Measurements from ENCODE around the gene TMEM117. TPM values are rescaled to one million over a fixed set of nuclear protein-coding genes. Genes with fewer than 3 reads are reported as not detected.
A peak's percentile ranks its signal among the peaks of the same experiment; 100 is the strongest.

Gene TMEM117
- total RNA-seq, 1 donor from 2014 or later, result 9.9 TPM

GRCh38 chr12:44143175-44143574 lies 307.3 kb downstream of the TMEM117 start:
- Histone ChIP-seq H3K27me3 (ENCODE audit: control insufficient read depth in 3 of 3, insufficient read depth in 3 of 3, low read length in 3 of 3) (no peaks in the 10 kb centered on the region), H3K27ac (ENCODE audit: low read depth, low read length) (no peak overlapping the region), H3K9me3 (ENCODE audit: control insufficient read depth in 3 of 3, low read length in 3 of 3) (no peaks in the 10 kb centered on the region), H3K4me3 (ENCODE audit: low read length in 3 of 3) (no peak overlapping the region), H3K9ac (ENCODE audit: low read depth in 1 of 3, low read length in 3 of 3) (no peak overlapping the region), H3K36me3 (ENCODE audit: control insufficient read depth in 3 of 3, insufficient read depth in 3 of 3, low read length in 3 of 3) (no peaks in the 10 kb centered on the region), H3K4me1 (ENCODE audit: control insufficient read depth in 3 of 3, insufficient read depth in 3 of 3, low read length in 3 of 3) (no peaks in the 10 kb centered on the region)

- no peaks in the 10 kb centered on the region for H3K9me3 ChIP-seq (ENCODE audit: control insufficient read depth in 3 of 3, low read length in 3 of 3)
Observed at GRCh38 chr12:44148936-44149335, 313.1 kb downstream of the TMEM117 start.

GRCh38 chr12:44154128-44154527 lies 318.2 kb downstream of the TMEM117 start:
- no peaks in the 10 kb centered on the region for H3K9me3 ChIP-seq (ENCODE audit: control insufficient read depth in 3 of 3, low read length in 3 of 3)
- no peaks in the 10 kb centered on the region for H3K36me3 ChIP-seq (ENCODE audit: control insufficient read depth in 3 of 3, insufficient read depth in 3 of 3, low read length in 3 of 3)
- no peaks in the 10 kb centered on the region for H3K27me3 ChIP-seq (ENCODE audit: control insufficient read depth in 3 of 3, insufficient read depth in 3 of 3, low read length in 3 of 3)
- peak overlapping the region; percentile 15 to 57 (median 56) for H3K4me3 ChIP-seq (ENCODE audit: low read length in 3 of 3)
- H3K4me1 ChIP-seq (ENCODE audit: control insufficient read depth in 3 of 3, insufficient read depth in 3 of 3, low read length in 3 of 3), result peaks cover 0 to 3% (median 0%) of the 10 kb centered on the region in 3 donors
- H3K27ac ChIP-seq (ENCODE audit: low read depth, low read length), result no peak overlapping the region
- peak overlapping the region in 1 of 3 donors; percentile 28 for H3K9ac ChIP-seq (ENCODE audit: low read depth in 1 of 3, low read length in 3 of 3)

More at GRCh38 chr12:44148936-44149335, 313.1 kb downstream of the TMEM117 start:
- Histone ChIP-seq H3K4me3 (ENCODE audit: low read length in 3 of 3) (no peak overlapping the region), H3K4me1 (ENCODE audit: control insufficient read depth in 3 of 3, insufficient read depth in 3 of 3, low read length in 3 of 3) (peaks cover 0 to under 1% (median 0%) of the 10 kb centered on the region in 3 donors), H3K27ac (ENCODE audit: low read depth, low read length) (no peak overlapping the region), H3K27me3 (ENCODE audit: control insufficient read depth in 3 of 3, insufficient read depth in 3 of 3, low read length in 3 of 3) (no peaks in the 10 kb centered on the region), H3K9ac (ENCODE audit: low read depth in 1 of 3, low read length in 3 of 3) (no peak overlapping the region), H3K36me3 (ENCODE audit: control insufficient read depth in 3 of 3, insufficient read depth in 3 of 3, low read length in 3 of 3) (no peaks in the 10 kb centered on the region)

GRCh38 chr12:44155358-44155757 lies 319.5 kb downstream of the TMEM117 start:
- no peaks in the 10 kb centered on the region for H3K36me3 ChIP-seq (ENCODE audit: control insufficient read depth in 3 of 3, insufficient read depth in 3 of 3, low read length in 3 of 3)
- H3K4me3 ChIP-seq (ENCODE audit: low read length in 3 of 3), result no peak overlapping the region
- no peaks in the 10 kb centered on the region for H3K9me3 ChIP-seq (ENCODE audit: control insufficient read depth in 3 of 3, low read length in 3 of 3)
- no peak overlapping the region for H3K27ac ChIP-seq (ENCODE audit: low read depth, low read length)
- peaks cover 0 to 3% (median 0%) of the 10 kb centered on the region in 3 donors for H3K4me1 ChIP-seq (ENCODE audit: control insufficient read depth in 3 of 3, insufficient read depth in 3 of 3, low read length in 3 of 3)
- H3K9ac ChIP-seq (ENCODE audit: low read depth in 1 of 3, low read length in 3 of 3), result no peak overlapping the region
- no peaks in the 10 kb centered on the region for H3K27me3 ChIP-seq (ENCODE audit: control insufficient read depth in 3 of 3, insufficient read depth in 3 of 3, low read length in 3 of 3)

GRCh38 chr12:44157359-44157758 lies 321.5 kb downstream of the TMEM117 start:
- no peaks in the 10 kb centered on the region for H3K36me3 ChIP-seq (ENCODE audit: control insufficient read depth in 3 of 3, insufficient read depth in 3 of 3, low read length in 3 of 3)
- H3K4me1 ChIP-seq (ENCODE audit: control insufficient read depth in 3 of 3, insufficient read depth in 3 of 3, low read length in 3 of 3), result peaks cover 0 to 3% (median 0%) of the 10 kb centered on the region in 3 donors

GRCh38 chr12:44158746-44159145 lies 322.9 kb downstream of the TMEM117 start:
- no peaks in the 10 kb centered on the region for H3K27me3 ChIP-seq (ENCODE audit: control insufficient read depth in 3 of 3, insufficient read depth in 3 of 3, low read length in 3 of 3)
- no peak overlapping the region for H3K4me3 ChIP-seq (ENCODE audit: low read length in 3 of 3)
- peaks cover 0 to 3% (median 0%) of the 10 kb centered on the region in 3 donors for H3K4me1 ChIP-seq (ENCODE audit: control insufficient read depth in 3 of 3, insufficient read depth in 3 of 3, low read length in 3 of 3)
- no peak overlapping the region for H3K9ac ChIP-seq (ENCODE audit: low read depth in 1 of 3, low read length in 3 of 3)
- no peak overlapping the region for H3K27ac ChIP-seq (ENCODE audit: low read depth, low read length)
- no peaks in the 10 kb centered on the region for H3K36me3 ChIP-seq (ENCODE audit: control insufficient read depth in 3 of 3, insufficient read depth in 3 of 3, low read length in 3 of 3)
- no peaks in the 10 kb centered on the region for H3K9me3 ChIP-seq (ENCODE audit: control insufficient read depth in 3 of 3, low read length in 3 of 3)

More at GRCh38 chr12:44157359-44157758, 321.5 kb downstream of the TMEM117 start:
- no peak overlapping the region for H3K4me3 ChIP-seq (ENCODE audit: low read length in 3 of 3)
- H3K9ac ChIP-seq (ENCODE audit: low read depth in 1 of 3, low read length in 3 of 3), result no peak overlapping the region
- no peak overlapping the region for H3K27ac ChIP-seq (ENCODE audit: low read depth, low read length)
- no peaks in the 10 kb centered on the region for H3K27me3 ChIP-seq (ENCODE audit: control insufficient read depth in 3 of 3, insufficient read depth in 3 of 3, low read length in 3 of 3)
- no peaks in the 10 kb centered on the region for H3K9me3 ChIP-seq (ENCODE audit: control insufficient read depth in 3 of 3, low read length in 3 of 3)

- Histone ChIP-seq H3K4me3 (ENCODE audit: low read length in 3 of 3) (no peak overlapping the region), H3K27ac (ENCODE audit: low read depth, low read length) (no peak overlapping the region), H3K27me3 (ENCODE audit: control insufficient read depth in 3 of 3, insufficient read depth in 3 of 3, low read length in 3 of 3) (no peaks in the 10 kb centered on the region), H3K36me3 (ENCODE audit: control insufficient read depth in 3 of 3, insufficient read depth in 3 of 3, low read length in 3 of 3) (no peaks in the 10 kb centered on the region), H3K4me1 (ENCODE audit: control insufficient read depth in 3 of 3, insufficient read depth in 3 of 3, low read length in 3 of 3) (no peaks in the 10 kb centered on the region), H3K9ac (ENCODE audit: low read depth in 1 of 3, low read length in 3 of 3) (no peak overlapping the region), H3K9me3 (ENCODE audit: control insufficient read depth in 3 of 3, low read length in 3 of 3) (no peaks in the 10 kb centered on the region)
Observed at GRCh38 chr12:44159216-44159615, 323.3 kb downstream of the TMEM117 start.

GRCh38 chr12:44159862-44160261 lies 324.0 kb downstream of the TMEM117 start:
- no peak overlapping the region for H3K27ac ChIP-seq (ENCODE audit: low read depth, low read length)
- no peak overlapping the region for H3K9ac ChIP-seq (ENCODE audit: low read depth in 1 of 3, low read length in 3 of 3)
- H3K9me3 ChIP-seq (ENCODE audit: control insufficient read depth in 3 of 3, low read length in 3 of 3), result no peaks in the 10 kb centered on the region
- H3K4me3 ChIP-seq (ENCODE audit: low read length in 3 of 3), result no peak overlapping the region
- H3K27me3 ChIP-seq (ENCODE audit: control insufficient read depth in 3 of 3, insufficient read depth in 3 of 3, low read length in 3 of 3), result no peaks in the 10 kb centered on the region
- no peaks in the 10 kb centered on the region for H3K4me1 ChIP-seq (ENCODE audit: control insufficient read depth in 3 of 3, insufficient read depth in 3 of 3, low read length in 3 of 3)
- no peaks in the 10 kb centered on the region for H3K36me3 ChIP-seq (ENCODE audit: control insufficient read depth in 3 of 3, insufficient read depth in 3 of 3, low read length in 3 of 3)

GRCh38 chr12:44162961-44163360 lies 327.1 kb downstream of the TMEM117 start:
- H3K9ac ChIP-seq (ENCODE audit: low read depth in 1 of 3, low read length in 3 of 3), result no peak overlapping the region

GRCh38 chr12:44174053-44174452 lies 338.2 kb downstream of the TMEM117 start:
- H3K4me3 ChIP-seq (ENCODE audit: low read length in 3 of 3), result no peak overlapping the region
- H3K27me3 ChIP-seq (ENCODE audit: control insufficient read depth in 3 of 3, insufficient read depth in 3 of 3, low read length in 3 of 3), result no peaks in the 10 kb centered on the region
- H3K4me1 ChIP-seq (ENCODE audit: control insufficient read depth in 3 of 3, insufficient read depth in 3 of 3, low read length in 3 of 3), result no peaks in the 10 kb centered on the region
- H3K9me3 ChIP-seq (ENCODE audit: control insufficient read depth in 3 of 3, low read length in 3 of 3), result no peaks in the 10 kb centered on the region
- no peaks in the 10 kb centered on the region for H3K36me3 ChIP-seq (ENCODE audit: control insufficient read depth in 3 of 3, insufficient read depth in 3 of 3, low read length in 3 of 3)
- H3K9ac ChIP-seq (ENCODE audit: low read depth in 1 of 3, low read length in 3 of 3), result no peak overlapping the region
- H3K27ac ChIP-seq (ENCODE audit: low read depth, low read length), result no peak overlapping the region

More at GRCh38 chr12:44162961-44163360, 327.1 kb downstream of the TMEM117 start:
- H3K27me3 ChIP-seq (ENCODE audit: control insufficient read depth in 3 of 3, insufficient read depth in 3 of 3, low read length in 3 of 3), result no peaks in the 10 kb centered on the region
- H3K4me1 ChIP-seq (ENCODE audit: control insufficient read depth in 3 of 3, insufficient read depth in 3 of 3, low read length in 3 of 3), result no peaks in the 10 kb centered on the region
- no peaks in the 10 kb centered on the region for H3K9me3 ChIP-seq (ENCODE audit: control insufficient read depth in 3 of 3, low read length in 3 of 3)
- H3K4me3 ChIP-seq (ENCODE audit: low read length in 3 of 3), result no peak overlapping the region
- H3K27ac ChIP-seq (ENCODE audit: low read depth, low read length), result no peak overlapping the region
- H3K36me3 ChIP-seq (ENCODE audit: control insufficient read depth in 3 of 3, insufficient read depth in 3 of 3, low read length in 3 of 3), result no peaks in the 10 kb centered on the region

Data from skeletal muscle tissue (tissue), 4 donors.